GM10266 (cell line): ENCODE results near the gene DDR2.

ENCODE experiments used
- DNase-seq: peaks from one replicate; pipeline ENCODE4 v3.0.0; 2012; ENCODE audit errors: extremely low spot score
- TF ChIP-seq, protein P1 (sequence below): IDR thresholded peaks from 2 replicates; pipeline ENCODE4 v1.5.1; 2012; ENCODE audit warnings: mild to moderate bottlenecking, low read depth; ENCODE audit not compliant: control insufficient read depth, insufficient read depth; ENCODE audit errors: missing control alignments

The DDR2 gene

DNA sequence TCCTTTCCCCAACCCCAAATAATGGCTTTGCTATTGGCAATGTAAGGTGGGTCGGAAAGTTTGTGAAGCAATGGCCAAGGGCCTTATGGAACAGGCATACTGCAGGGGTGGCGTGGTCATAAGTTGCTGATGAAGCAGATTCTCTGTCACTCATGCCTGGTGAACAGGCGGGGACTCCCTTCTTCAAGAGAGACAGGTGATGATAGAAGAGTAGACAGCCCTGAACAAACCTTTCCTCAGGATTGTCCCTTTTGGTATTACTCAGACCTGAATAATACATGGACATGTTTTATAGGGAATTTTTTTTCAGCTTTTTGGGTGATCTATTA, 12.7 kb downstream of the DDR2 start:
- TF ChIP-seq, protein P1, sequence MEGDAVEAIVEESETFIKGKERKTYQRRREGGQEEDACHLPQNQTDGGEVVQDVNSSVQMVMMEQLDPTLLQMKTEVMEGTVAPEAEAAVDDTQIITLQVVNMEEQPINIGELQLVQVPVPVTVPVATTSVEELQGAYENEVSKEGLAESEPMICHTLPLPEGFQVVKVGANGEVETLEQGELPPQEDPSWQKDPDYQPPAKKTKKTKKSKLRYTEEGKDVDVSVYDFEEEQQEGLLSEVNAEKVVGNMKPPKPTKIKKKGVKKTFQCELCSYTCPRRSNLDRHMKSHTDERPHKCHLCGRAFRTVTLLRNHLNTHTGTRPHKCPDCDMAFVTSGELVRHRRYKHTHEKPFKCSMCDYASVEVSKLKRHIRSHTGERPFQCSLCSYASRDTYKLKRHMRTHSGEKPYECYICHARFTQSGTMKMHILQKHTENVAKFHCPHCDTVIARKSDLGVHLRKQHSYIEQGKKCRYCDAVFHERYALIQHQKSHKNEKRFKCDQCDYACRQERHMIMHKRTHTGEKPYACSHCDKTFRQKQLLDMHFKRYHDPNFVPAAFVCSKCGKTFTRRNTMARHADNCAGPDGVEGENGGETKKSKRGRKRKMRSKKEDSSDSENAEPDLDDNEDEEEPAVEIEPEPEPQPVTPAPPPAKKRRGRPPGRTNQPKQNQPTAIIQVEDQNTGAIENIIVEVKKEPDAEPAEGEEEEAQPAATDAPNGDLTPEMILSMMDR, result no peak
- no peak for DNase-seq

DNA sequence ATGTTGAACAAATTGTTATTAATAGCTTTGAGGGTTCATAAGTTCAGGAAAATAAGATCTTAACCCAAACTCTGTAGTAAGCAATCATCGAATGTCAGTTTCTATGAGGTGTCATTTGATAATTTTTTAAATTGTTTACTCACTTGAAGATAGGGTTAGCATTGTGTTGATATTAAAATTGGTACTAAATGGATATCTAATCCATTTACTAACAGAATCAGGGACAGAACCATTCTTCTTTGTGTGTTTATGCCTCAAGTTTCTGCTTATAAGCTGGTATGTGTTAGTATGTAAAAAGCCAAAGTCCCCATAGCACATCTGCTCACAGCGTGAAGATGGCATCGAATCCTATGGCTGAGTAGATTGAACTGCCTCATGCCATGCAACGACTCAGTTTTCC, 13.4 kb downstream of the DDR2 start:
- TF ChIP-seq, protein P1, result no peak
- no peak for DNase-seq

DNA sequence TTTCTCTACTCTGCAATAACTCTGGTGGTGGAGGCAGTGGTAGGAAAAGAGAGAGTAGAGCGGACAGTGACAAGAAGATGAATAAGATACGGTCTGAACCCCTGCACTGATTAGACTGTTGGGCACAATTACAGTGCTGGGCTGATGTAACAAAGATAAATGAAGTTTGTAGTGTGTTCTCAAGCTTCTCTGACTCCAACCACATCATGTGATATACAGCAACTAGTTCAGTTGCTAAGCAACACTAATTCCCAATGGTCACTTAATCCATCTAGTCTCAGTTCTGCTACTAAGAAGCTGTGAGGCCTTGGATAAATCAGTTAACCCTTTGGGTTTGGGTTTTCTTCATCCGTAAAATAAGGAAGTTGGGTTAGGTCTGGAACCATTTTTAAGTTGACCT, 17.3 kb downstream of the DDR2 start:
- DNase-seq, result no peak
- TF ChIP-seq, protein P1, result no peak

DNA sequence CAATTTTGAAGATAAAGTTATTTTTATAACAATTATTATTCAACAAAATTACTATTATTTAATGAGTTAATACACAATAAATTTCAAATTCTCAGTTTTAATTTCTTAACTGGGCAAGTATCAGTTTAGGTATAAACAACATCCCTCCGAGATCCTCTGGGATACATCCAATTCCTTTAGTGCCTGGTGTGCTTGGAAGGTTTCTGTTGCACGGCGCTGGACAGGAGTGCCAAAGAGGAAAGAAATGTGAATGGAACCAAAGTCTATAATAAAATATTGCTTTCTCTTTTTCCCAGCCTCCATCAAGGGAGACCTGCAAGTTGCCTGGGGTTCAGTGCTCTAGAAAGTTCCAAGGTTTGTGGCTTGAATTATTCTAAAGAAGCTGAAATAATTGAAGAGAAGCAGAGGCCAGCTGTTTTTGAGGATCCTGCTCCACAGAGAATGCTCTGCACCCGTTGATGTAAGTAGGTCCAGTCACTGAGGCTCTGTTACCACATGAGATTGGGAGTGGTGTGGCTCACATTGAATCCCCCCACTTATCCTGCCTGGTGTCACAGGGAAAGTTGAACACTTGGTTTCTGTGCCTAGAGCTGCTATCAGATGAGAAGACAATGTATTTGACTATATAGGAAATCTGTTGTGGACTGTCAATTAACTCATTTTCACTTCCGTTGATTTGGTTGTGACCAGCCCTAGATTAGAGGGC, 22.8 kb downstream of the DDR2 start:
- TF ChIP-seq, protein P1, result no peak
- no peak for DNase-seq

DNA sequence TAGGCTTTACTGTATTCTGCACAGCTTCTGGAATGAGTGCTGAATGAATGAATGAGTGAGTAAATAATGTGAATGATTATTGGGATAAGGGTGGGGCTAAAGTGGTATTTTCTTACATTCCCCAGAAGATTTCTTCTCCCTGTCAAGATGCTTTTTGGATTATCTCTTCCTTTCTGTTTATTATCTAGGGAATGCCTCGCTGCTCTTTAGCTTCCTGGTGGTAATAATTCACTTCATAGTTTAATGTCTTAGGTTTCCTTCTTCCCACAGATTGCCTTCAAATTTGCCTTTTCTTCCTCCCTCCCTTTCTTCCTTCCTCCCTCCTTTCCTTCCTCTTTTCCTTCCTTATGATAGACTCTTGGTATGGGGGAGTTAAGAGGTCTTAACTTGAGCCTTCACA, 24.0 kb downstream of the DDR2 start:
- no peak for DNase-seq
- TF ChIP-seq, protein P1, result no peak

DNA sequence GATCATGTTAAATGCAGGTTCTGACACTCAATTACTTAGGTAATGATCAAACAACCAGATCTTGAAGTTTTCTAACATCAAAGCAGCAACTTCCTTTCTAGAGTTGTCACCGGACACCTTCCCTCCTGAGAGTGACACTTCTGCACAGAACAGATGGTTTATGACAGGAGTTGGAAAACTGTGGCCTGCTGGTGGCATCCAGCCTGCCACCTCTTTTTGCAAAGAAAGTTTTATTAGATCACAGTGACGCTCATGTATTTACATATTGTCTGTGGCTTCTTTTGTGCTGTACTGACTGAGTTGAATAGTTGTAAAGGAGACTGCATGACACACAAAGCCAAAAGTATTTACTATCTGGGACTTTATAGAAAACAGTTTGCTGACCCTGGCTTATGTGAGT, 28.3 kb downstream of the DDR2 start:
- TF ChIP-seq, protein P1, result no peak
- DNase-seq, result no peak

DNA sequence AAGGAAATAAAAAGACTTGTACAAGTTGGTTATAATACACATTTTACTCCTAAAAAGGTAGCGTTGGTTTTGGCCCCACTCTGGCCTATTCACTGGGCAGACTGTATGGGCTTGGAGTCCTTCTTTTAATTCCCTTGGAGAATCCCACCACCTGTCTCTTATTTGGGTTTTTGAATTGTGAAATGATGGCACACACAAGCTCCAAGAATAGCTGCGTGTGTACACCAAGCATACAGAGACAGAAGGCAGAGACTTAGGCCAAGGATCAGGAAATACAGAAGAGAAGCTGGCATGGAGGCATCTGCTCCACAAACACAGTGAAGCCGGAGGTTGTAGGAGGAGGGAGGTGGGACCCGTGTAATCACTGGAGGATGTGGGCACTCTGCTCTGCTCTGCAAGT, 29.1 kb downstream of the DDR2 start:
- TF ChIP-seq, protein P1, result no peak

More for the DNA sequence above, 29.1 kb downstream of the DDR2 start:
- no peak for DNase-seq
